ENCODE measurements around the gene CPT1C.

Gene CPT1C

GRCh38 chr19:49741210-49741844 lies 50.4 kb downstream of the CPT1C start:
- Histone ChIP-seq H3K9me3 (ENCODE audit: control insufficient read depth, low read length) (no peaks in the 10 kb centered on the region), H3K9ac (no peak overlapping the region), H2AFZ (no peak overlapping the region), H3K27me3 (ENCODE audit: control insufficient read depth, insufficient read depth, low read length) (no peaks in the 10 kb centered on the region), H3K4me1 (no peaks in the 10 kb centered on the region), H3K4me3 (ENCODE audit: low read depth, low read length) (no peak overlapping the region), H3K36me3 (ENCODE audit: control insufficient read depth, insufficient read depth, low read length) (no peaks in the 10 kb centered on the region), H3K27ac (no peak overlapping the region), H3K79me2 (no peaks in the 10 kb centered on the region), H3K4me2 (ENCODE audit: low read length) (no peak overlapping the region)
- no peak for TF ChIP-seq CTCF (IDR thresholded peaks at IDR 0.05)

GRCh38 chr19:49744946-49745381 lies 54.0 kb downstream of the CPT1C start:
- no peak overlapping the region for H2AFZ ChIP-seq
- H3K27ac ChIP-seq, result no peak overlapping the region
- no peak overlapping the region for H3K4me3 ChIP-seq (ENCODE audit: low read depth, low read length)
- H3K4me2 ChIP-seq (ENCODE audit: low read length), result no peak overlapping the region
- no peaks in the 10 kb centered on the region for H3K36me3 ChIP-seq (ENCODE audit: control insufficient read depth, insufficient read depth, low read length)
- no peaks in the 10 kb centered on the region for H3K9me3 ChIP-seq (ENCODE audit: control insufficient read depth, low read length)
- H3K4me1 ChIP-seq, result no peaks in the 10 kb centered on the region
- no peak for TF ChIP-seq CTCF (IDR thresholded peaks at IDR 0.05)
- no peaks in the 10 kb centered on the region for H3K79me2 ChIP-seq
- H3K9ac ChIP-seq, result no peak overlapping the region
- no peaks in the 10 kb centered on the region for H3K27me3 ChIP-seq (ENCODE audit: control insufficient read depth, insufficient read depth, low read length)

DNA sequence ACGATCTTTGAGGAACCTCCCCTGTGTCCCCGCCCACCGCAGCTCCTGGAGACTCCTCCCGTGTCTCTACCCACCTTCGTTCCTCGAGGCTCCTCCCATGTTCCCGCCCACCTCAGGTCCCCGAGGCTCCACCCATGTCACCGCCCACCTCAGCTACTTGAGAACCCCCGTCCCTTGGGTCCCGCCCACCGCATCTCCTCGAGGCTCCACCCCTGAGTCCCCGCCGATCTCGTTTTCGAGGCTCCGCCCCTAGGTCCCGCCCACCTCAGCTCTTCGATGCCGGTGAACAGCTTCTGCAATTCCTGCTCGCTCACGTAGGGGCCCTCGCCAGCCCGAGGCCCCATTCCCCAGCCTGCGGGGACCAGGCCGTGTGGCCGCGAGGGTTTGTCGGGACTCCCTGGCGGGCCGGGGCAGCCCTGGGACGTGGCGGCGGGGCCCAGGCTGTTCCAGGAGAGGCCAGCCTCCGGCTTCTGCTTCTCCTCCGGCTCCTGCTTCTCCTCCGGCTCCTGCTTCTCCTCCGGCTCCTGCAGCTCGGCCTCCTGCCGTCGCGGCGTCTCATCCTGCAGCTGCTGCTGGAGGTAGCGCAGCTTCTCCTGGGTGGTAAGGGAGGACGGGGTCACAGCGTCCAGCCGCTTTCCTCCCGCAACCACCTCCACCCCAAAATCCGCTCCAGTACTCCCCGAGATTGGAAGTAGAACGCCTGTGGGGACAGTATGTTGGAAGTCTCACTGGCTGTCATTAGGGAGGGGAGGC lies 55.5 kb downstream of the CPT1C start:
- H3K4me1 ChIP-seq, result no peaks in the 10 kb centered on the region
- no peak for TF ChIP-seq CTCF (IDR thresholded peaks at IDR 0.05)
- H3K27me3 ChIP-seq (ENCODE audit: control insufficient read depth, insufficient read depth, low read length), result no peaks in the 10 kb centered on the region
- no peaks in the 10 kb centered on the region for H3K79me2 ChIP-seq
- no peak overlapping the region for H3K4me3 ChIP-seq (ENCODE audit: low read depth, low read length)
- H3K4me2 ChIP-seq (ENCODE audit: low read length), result no peak overlapping the region
- H3K36me3 ChIP-seq (ENCODE audit: control insufficient read depth, insufficient read depth, low read length), result no peaks in the 10 kb centered on the region
- no peak overlapping the region for H3K27ac ChIP-seq
- H3K9me3 ChIP-seq (ENCODE audit: control insufficient read depth, low read length), result no peaks in the 10 kb centered on the region
- no peak overlapping the region for H3K9ac ChIP-seq
- no peak overlapping the region for H2AFZ ChIP-seq

- no peak overlapping the region for H3K4me3 ChIP-seq (ENCODE audit: low read depth, low read length)
- no peaks in the 10 kb centered on the region for H3K36me3 ChIP-seq (ENCODE audit: control insufficient read depth, insufficient read depth, low read length)
- H3K4me1 ChIP-seq, result no peaks in the 10 kb centered on the region
- H3K9ac ChIP-seq, result no peak overlapping the region
- no peak overlapping the region for H3K27ac ChIP-seq
- H3K9me3 ChIP-seq (ENCODE audit: control insufficient read depth, low read length), result no peaks in the 10 kb centered on the region
- no peaks in the 10 kb centered on the region for H3K27me3 ChIP-seq (ENCODE audit: control insufficient read depth, insufficient read depth, low read length)
- H3K4me2 ChIP-seq (ENCODE audit: low read length), result no peak overlapping the region
- no peaks in the 10 kb centered on the region for H3K79me2 ChIP-seq
- no peak for TF ChIP-seq CTCF (IDR thresholded peaks at IDR 0.05)
- H2AFZ ChIP-seq, result no peak overlapping the region
Observed at GRCh38 chr19:49749055-49749716, 58.3 kb downstream of the CPT1C start.

Data from parathyroid adenoma (tissue), 2 donors.